Subcutaneous adipose tissue (tissue), 4 donors: ENCODE results near the gene PRR19. TPM values are rescaled to one million over a fixed set of nuclear protein-coding genes. Genes with fewer than 3 reads are reported as not detected.

ENCODE experiments used
- total RNA-seq, 4 donors: library from RNA; depleted of rRNA; stranded (reverse); fragments of >200 nt; gene quantifications; one replicate each; pipeline ENCODE4 v1.1.0, GENCODE V29; 2016
- TF ChIP-seq, protein P1 (sequence below): fragments of 450-650 bp; IDR thresholded peaks from one replicate; pipeline ENCODE4 v1.5.1; 2016; ENCODE audit warnings: low read depth, mild to moderate bottlenecking, control low read depth, antibody characterized with exemption, moderate library complexity

Gene PRR19
- total RNA-seq, 4 donors from 2014 or later: 0.75 TPM; not detected in 3

DNA sequence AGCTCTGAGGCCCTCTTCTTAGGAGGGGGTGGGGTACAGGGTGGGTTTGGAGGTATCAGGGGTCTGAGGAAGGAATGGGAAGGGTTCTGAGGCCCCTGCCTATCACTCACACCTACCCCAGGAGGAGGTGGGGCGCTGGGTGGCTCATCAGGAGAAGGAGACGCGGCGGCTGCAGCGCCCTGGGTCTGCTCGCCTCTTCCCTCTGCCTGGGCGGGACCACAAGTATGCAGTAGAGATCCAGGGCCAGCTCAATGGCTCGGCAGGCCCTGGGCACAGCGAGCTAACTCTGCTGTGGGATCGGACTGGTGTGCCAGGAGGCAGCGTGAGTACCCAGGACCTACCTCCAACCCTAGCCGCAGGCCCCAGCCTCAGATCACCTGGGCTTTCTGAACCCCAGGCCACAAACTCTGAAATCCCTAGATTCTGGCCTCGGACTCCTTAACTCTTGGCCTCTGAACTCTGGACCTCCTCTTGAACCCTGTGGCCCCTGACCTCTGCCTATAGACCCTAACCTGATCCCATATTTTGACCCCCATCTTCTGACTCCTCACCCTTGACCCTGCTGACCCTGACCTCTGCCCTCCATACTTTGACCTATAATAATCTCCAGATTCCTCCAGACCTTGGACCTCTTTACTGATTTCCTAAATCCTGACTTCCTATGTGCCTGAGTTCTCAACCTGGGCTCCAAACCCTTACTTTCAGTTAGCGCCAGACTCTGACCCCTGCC lies 47.6 kb downstream of the PRR19 start:
- TF ChIP-seq, protein P1, sequence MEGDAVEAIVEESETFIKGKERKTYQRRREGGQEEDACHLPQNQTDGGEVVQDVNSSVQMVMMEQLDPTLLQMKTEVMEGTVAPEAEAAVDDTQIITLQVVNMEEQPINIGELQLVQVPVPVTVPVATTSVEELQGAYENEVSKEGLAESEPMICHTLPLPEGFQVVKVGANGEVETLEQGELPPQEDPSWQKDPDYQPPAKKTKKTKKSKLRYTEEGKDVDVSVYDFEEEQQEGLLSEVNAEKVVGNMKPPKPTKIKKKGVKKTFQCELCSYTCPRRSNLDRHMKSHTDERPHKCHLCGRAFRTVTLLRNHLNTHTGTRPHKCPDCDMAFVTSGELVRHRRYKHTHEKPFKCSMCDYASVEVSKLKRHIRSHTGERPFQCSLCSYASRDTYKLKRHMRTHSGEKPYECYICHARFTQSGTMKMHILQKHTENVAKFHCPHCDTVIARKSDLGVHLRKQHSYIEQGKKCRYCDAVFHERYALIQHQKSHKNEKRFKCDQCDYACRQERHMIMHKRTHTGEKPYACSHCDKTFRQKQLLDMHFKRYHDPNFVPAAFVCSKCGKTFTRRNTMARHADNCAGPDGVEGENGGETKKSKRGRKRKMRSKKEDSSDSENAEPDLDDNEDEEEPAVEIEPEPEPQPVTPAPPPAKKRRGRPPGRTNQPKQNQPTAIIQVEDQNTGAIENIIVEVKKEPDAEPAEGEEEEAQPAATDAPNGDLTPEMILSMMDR: no peak

DNA sequence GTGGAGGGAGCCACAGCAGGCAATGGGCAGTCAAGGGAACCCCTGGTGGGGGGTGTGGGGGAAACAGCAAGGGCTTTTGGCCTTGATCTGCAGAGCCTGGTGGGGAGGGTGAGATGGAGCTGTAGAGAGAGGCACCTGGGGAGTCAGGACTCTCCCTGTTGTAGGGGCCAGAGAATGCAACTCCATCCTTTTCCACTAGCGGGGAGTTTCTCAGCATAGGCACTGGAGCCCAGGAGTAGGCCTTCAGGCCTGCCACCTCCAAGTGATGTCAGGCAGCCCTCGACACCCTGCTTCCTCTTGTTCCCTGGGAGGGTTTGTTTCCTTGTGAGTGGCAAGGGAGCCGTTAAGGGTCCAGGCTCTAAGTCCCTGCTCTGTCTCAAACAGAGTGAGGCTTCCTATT lies 48.5 kb downstream of the PRR19 start:
- TF ChIP-seq, protein P1: no peak

DNA sequence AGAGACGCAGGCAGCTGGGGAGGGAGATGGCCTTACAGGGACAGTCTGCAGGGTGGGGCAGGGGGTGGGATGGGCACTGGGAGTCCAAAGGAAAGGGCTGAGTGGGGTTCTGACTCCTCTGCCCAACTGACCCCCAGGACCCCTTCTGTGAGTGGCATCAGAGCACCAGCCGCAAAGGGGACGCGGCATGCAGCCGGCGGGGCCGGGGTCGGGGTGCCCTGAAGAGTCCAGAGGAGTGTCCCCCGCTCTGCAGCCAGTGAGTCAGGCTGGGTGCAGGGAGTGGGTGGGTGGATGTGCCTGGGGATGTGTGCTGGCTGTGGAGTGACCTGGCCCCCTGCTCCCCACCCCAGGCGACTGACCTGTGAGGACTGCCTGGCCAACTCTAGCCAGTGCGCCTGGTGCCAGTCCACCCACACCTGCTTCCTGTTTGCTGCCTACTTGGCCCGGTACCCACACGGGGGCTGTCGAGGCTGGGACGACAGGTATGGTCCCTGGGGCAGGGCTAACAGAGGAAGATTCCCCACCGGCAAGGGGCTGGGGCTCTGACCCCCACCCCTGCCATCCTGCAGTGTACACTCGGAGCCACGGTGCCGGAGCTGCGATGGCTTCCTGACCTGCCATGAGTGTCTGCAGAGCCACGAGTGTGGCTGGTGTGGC lies 49.3 kb downstream of the PRR19 start:
- TF ChIP-seq, protein P1: no peak

DNA sequence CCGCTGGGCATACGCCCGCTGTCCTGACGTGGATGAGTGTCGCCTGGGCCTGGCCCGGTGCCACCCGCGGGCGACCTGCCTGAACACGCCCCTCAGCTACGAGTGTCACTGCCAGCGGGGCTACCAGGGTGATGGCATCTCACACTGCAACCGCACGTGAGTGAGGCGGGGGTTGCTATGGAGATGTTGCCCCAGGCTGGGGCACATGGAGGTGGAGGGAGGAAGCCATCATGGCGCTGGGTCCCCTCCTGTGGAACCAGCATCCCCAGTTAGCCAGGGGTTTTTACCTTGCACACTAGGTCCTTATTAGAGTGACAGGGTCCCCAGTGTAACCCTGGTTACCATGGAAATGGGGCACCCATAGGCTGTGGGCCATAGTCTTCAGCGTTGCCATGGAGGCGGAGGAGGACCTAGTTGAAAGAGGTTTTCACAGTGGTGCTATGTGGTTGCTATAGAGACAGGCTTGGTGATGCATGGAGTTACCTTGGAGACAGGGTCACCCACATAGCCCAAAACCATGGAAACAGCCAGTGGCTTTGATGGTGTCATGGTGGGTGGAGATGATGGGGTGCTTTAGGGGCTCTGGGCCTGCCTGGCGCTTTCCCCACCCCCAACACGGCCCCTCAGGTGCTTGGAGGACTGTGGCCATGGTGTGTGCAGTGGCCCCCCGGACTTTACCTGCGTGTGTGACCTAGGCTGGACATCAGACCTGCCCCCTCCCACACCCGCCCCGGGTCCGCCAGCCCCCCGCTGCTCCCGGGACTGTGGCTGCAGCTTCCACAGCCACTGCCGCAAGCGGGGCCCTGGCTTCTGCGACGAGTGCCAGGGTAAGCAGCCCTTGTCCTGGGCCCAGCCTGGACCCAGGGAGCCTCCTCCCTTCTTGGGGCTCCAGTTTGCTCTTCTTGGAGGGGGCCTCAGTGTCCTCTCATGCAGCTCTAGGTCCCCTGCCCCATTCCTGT lies 50.6 kb downstream of the PRR19 start:
- TF ChIP-seq, protein P1: no peak

DNA sequence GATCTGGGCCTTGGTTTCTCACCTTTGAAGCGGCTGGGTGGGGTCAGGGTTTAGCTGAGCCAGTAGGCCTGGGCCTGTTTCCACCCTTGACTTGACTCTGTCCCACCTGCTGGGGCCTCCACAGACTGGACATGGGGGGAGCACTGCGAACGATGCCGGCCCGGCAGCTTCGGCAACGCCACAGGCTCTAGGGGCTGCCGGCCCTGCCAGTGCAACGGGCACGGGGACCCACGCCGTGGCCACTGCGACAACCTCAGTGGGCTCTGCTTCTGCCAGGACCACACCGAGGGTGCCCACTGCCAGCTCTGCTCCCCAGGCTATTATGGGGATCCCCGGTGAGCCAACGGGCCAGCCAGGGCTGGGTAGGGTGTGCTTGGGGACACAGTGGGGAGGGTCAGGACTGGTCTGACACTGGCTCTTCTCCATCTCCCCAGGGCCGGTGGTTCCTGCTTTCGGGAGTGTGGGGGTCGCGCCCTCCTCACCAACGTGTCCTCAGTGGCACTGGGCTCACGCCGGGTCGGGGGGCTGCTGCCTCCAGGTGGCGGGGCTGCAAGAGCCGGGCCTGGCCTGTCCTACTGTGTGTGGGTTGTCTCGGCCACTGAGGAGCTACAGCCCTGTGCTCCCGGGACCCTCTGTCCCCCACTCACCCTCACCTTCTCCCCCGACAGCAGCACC lies 51.5 kb downstream of the PRR19 start:
- TF ChIP-seq, protein P1: no peak

DNA sequence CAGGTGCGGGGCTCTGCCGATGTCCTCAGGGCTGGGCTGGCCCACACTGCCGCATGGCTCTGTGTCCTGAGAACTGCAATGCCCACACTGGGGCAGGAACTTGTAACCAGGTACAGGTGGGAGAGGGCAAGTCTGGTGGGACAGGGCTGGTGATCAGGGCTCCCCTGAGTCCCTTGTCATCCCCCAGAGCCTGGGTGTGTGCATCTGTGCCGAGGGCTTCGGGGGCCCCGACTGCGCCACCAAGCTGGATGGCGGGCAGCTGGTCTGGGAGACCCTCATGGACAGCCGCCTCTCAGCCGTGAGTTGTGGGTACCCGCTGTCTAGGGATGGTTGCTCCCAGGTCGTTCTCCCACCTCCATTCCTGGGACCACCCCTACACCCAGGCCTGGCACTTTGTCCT lies 54.0 kb downstream of the PRR19 start:
- TF ChIP-seq, protein P1: no peak
